NCI-H2081 treated with DMSO at 0.1 percent for 48 hours (cell line): ENCODE data around the gene HOXC13.

ENCODE experiments used
- DNase-seq: peaks from one replicate; lab custom pipeline; 2025; lab: John Stamatoyannopoulos, UW

The HOXC13 gene

DNA sequence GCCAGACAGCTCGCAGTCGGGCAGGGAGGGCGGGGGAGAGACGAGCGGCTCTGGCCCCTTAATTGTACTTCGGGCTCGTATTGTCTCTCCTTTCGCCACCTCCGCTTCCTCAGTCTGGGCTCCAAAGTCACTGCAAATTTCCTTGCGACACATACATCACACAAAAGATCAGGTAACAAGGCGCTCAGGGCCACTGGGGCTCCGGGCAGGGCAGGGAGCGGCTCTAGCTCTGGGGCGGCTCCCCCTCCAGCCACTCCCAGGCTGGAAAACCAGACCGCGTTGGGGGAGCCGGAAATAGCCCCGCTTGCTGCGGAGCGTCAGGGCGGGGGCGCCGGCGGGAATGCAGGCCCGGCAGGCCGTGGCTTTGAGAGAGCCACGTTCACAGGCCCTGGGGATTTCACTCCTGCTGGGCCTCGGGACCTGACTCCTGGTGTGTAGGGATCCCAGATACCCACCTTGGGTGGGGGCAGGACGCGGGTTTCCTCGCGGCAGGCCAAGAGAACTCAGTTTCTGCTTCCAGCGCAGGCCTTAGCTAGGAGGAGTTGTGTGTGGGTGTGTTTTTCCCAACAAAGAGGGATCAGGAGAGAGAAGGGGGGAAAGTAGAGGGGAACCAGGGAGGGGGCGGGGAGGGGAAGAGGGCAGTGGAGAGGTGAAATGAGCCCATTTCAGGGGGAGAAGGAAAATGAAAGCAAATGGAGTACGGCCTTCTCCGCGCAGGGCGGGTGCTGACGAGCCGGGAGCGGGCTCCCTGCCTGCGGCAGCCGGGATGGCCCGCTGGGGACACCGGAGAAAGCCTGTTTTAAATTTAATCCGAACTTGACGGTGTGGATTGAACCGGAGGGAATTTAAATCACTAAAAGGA lies 57.0 kb downstream of the HOXC13 start:
- no peak for DNase-seq
